A673 (cell line): Measurements from ENCODE around the gene LCN6.

Experiments used
- CTCF ChIP-seq: fragments of 300-800, 200-600 bp; sonication (generic); conservative IDR thresholded peaks from 2 replicates; pipeline ENCODE4 v1.5.1; 2017; ENCODE audit warnings: low read depth, mild to moderate bottlenecking, antibody characterized with exemption, low read length, moderate library complexity, mixed read lengths
- EZH2 ChIP-seq: fragments of 200-600 bp; sonication (generic); IDR thresholded peaks from 2 replicates; pipeline ENCODE4 v1.6.1; 2017; ENCODE audit warnings: borderline replicate concordance, low read depth, mild to moderate bottlenecking, mixed read lengths, antibody characterized with exemption, low read length; ENCODE audit not compliant: poor library complexity, severe bottlenecking

DNA sequence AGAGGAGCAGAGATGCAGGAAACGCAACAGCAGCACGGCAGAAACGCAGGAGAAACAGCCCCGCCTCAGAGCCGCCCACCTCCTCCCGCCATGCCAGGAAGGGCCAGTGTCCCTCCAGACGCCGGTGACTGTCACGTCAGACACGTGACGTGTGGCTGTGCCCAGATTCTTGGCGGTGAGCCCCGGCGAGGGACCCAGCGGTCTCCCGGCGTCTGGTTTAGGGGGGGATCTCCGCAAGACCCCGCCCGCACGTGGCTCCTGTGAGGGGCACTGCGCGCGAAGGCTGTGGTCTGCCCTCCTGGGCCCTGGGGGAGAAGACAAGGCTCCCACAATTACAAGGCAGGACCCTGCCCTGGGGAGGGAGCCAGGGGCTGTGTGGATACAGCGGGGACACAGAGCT, 12.1 kb upstream of the LCN6 start:
- TF ChIP-seq CTCF: no peak
- no peak for TF ChIP-seq EZH2
